Pancreas (tissue), 10 donors: Measurements from ENCODE around the gene AKAP10. TPM values are rescaled to one million over a fixed set of nuclear protein-coding genes. Genes with fewer than 3 reads are reported as not detected.

Source experiments
- ATAC-seq, 4 donors: fragments of 200-7000 bp; cut with Tn5 transposase; one replicate each; pipeline versions ENCODE4 v1.8.0 to v1.9.1; 2020; ENCODE audit warnings: mild to moderate bottlenecking in 4 of 4, moderate library complexity in 4 of 4
- DNase-seq, 6 donors: peaks; one replicate each; pipeline ENCODE4 v3.0.0-alpha.2; 2020
- FAIRE-seq: peaks from 2 replicates; lab custom pipeline; 2012; peaks lifted over from hg19 to GRCh38; lab: Jason Lieb, UNC
- H3K27ac ChIP-seq, 4 donors: fragments of 200-600 bp; sonication (generic); 1 replicate in 3 of 4; 2 replicates in 1 of 4; pipeline versions ENCODE4 v1.5.0 to v1.8.0; 2020
- H3K27me3 ChIP-seq, 4 donors: fragments of 200-600 bp; one replicate each; pipeline ENCODE4 v1.8.0; 2021
- H3K36me3 ChIP-seq, 3 donors: fragments of 200-600 bp; sonication (generic) in 1 of 3; one replicate each; pipeline versions ENCODE4 v1.5.0 to v1.8.0; 2020 to 2021
- H3K4me1 ChIP-seq, 3 donors: fragments of 200-600 bp; one replicate each; pipeline ENCODE4 v1.8.0; 2021
- H3K4me3 ChIP-seq, 4 donors: fragments of 200-600 bp; sonication (generic) in 2 of 4; one replicate each; pipeline versions ENCODE4 v1.5.0 to v1.8.0; 2020 to 2021
- H3K9me3 ChIP-seq, 4 donors: fragments of 200-600 bp; one replicate each; pipeline ENCODE4 v1.8.0; 2021
- WGBS, 2 donors: extraction: QIAGEN DNeasy Blood & Tissue Kit; methylation state at CpG; one replicate each; pipeline ENCODE4 v1.1.7; 2013; 5-methylcytosine and 5-hydroxymethylcytosine counted together
- intact Hi-C, 3 donors: fragments of 100-400 bp; cut with DNase I; formaldehyde crosslinking; loops; one replicate each; pipeline versions ENCODE4 v1.11.1 to v1.14.2; 2022
- polyA plus RNA-seq, 2 donors: library from polyadenylated mRNA; stranded (reverse); fragments of 200-250 nt; gene quantifications; one replicate each; pipeline ENCODE4 v1.2.3, GENCODE V29; 2013
- total RNA-seq, 6 donors: library from RNA; stranded (reverse); fragmentation: NEBNext Ultra II Directional in 4 of 6; extraction: Animal tissue kit (Norgen Biotek cat#: 25700) in 4 of 6; gene quantifications; one replicate each; pipeline versions ENCODE4 v1.2.1 to v1.2.4, GENCODE V29; 2021 to 2023
- TF ChIP-seq, protein P1 (sequence below), 4 donors: fragments of 200-600 bp; sonication (generic) in 3 of 4; IDR thresholded peaks; one replicate each; pipeline versions ENCODE4 v1.5.0 to v1.8.0; 2021; ENCODE audit warnings: antibody characterized with exemption in 4 of 4
- donor health status: healthy with polysubstance abuse.
- donor health status: DM: no; HTN: no; CAD: no; lungs with moderate emphysema.
- donor health status: DM: no; HTN: no; CAD: no.
- donor health status: control.
- donor health status: control.
- donor health status: Bipolar disorder and iron deficiency.
- donor health status: DM: yes; HTN: yes; CAD: no.
- donor health status: DM: no; HTN: no; CAD: no.
- donor health status: DM: no; HTN: no; CAD: no.
- donor health status: DM: yes; HTN: yes; CAD: no.

Gene AKAP10
- total and polyA plus RNA-seq, 8 donors, result 4.0 to 25.5 (median 11.8) TPM

DNA sequence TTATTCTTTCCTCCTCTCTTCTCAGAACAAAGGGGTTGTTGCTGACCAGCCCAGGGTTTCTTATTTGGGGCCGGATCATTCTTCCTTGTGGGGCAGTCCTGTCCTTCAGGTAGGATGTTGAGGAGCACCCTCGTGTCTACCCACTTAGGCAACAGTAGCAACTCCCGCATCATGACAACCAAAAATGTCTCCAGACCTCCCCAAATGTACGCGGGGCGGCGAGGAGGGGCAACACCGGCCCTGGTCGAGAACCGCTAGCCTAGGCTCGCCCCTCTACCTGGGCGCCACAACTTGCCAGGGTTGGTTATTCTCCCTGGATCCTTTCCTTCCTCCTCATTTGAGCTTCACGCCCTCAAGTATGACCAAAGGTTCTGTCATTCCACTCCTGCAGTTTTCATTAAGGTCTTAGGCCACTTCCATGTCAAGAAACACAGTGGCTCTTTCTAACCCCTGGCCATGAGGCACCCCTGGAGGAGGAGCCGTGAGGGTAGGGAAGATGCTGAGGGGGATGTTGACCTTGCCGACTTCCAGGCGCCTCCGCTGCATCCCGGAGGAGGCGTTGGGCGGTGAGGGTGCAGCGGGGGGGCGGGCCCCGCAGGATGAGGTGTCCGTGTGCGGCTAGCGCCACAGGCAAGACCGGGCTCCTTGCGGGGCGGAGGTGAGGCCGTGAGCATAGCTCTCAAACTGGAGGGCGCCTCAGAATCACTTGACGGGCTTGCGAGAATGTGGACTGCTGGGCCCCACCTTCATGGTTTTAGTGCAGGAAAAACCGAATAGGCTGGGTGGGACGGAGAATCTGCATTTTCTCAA lies 30.8 kb upstream of the AKAP10 start:
- intact Hi-C loops, result loop anchor here in 1 of 3 donors (10.0 kb wide), 1 partner anchor 96 kb away; no protein-coding TSS in a partner anchor
- ATAC-seq (peak; percentile 33 to 71 (median 51)), FAIRE-seq (no peak), DNase-seq (peak in 5 of 6 donors; percentile 23 to 68 (median 26))
- Histone ChIP-seq H3K27ac (no peak overlapping the region), H3K4me1 (no peaks in the 10 kb centered on the region), H3K36me3 (no peaks in the 10 kb centered on the region), H3K4me3 (peak overlapping the region; percentile 42 to 73 (median 65)), H3K9me3 (no peaks in the 10 kb centered on the region), H3K27me3 (peaks cover 0 to 19% (median 0%) of the 10 kb centered on the region in 4 donors)
- TF ChIP-seq, protein P1, sequence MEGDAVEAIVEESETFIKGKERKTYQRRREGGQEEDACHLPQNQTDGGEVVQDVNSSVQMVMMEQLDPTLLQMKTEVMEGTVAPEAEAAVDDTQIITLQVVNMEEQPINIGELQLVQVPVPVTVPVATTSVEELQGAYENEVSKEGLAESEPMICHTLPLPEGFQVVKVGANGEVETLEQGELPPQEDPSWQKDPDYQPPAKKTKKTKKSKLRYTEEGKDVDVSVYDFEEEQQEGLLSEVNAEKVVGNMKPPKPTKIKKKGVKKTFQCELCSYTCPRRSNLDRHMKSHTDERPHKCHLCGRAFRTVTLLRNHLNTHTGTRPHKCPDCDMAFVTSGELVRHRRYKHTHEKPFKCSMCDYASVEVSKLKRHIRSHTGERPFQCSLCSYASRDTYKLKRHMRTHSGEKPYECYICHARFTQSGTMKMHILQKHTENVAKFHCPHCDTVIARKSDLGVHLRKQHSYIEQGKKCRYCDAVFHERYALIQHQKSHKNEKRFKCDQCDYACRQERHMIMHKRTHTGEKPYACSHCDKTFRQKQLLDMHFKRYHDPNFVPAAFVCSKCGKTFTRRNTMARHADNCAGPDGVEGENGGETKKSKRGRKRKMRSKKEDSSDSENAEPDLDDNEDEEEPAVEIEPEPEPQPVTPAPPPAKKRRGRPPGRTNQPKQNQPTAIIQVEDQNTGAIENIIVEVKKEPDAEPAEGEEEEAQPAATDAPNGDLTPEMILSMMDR (IDR thresholded peaks at IDR 0.05), result no peak
- WGBS, 2 donors, result 23 to 27% methylated on average over 34 to 35 of the region's 35 CpGs

DNA sequence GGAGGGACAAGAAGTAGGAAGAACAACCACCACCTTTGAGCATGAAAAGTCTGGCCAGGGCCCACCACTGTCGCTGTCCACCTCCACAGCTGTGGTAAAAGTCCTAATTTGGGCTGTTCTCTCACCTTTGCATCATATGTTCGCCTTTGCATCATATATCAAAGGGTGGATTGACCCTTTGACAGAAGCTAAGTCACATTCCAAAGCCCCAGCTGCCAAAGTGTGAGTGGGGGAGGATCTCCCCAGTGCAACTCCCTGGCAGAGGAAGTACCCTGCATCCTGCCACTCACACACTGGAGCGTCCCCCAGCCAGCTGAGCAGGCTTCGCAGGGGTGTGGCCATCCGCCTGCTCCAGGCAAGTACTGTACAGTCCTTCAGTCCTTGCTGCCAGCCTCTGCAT lies 18.9 kb upstream of the AKAP10 start:
- TF ChIP-seq, protein P1 (IDR thresholded peaks at IDR 0.05), result no peak
- DNase-seq, result no peak
- Histone ChIP-seq H3K9me3 (no peaks in the 10 kb centered on the region), H3K4me1 (no peaks in the 10 kb centered on the region), H3K27me3 (no peaks in the 10 kb centered on the region), H3K36me3 (no peaks in the 10 kb centered on the region), H3K27ac (no peak overlapping the region), H3K4me3 (no peak overlapping the region)
- no peak for FAIRE-seq
- no peak for ATAC-seq
- intact Hi-C loops, result no loop called here
- 51 to 52% methylated on average over 5 of the region's 5 CpGs for WGBS, 2 donors

DNA sequence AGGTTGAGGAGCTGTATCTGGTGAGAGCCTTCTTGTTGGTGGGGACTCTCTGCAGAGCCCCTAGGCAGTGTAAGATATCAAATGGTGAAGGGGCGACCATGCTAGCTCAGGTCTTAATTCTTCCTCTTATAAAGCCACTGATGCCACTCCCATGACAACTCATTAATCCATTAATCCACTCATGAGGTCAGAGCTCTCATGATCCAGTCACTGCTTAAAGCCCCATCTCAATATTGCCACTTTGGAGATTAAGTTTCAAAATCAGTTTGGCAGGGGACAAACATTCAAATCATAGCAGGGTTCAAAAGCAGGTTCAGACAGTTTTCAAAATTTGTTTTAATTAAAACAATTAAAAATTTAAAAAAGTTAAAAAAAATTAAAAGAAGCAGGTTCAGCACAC lies 18.5 kb upstream of the AKAP10 start:
- no peaks in the 10 kb centered on the region for H3K27me3 ChIP-seq
- H3K4me1 ChIP-seq, result no peaks in the 10 kb centered on the region
- TF ChIP-seq, protein P1 (IDR thresholded peaks at IDR 0.05), result no peak
- H3K4me3 ChIP-seq, result no peak overlapping the region
- FAIRE-seq, result no peak
- no peak for ATAC-seq
- no peaks in the 10 kb centered on the region for H3K36me3 ChIP-seq
- no peaks in the 10 kb centered on the region for H3K9me3 ChIP-seq
- DNase-seq, result no peak
- intact Hi-C loops, result no loop called here
- 66 to 77% methylated on average over 1 of the region's 1 CpG for whole genome bisulfite sequencing, 2 donors
- H3K27ac ChIP-seq, result no peak overlapping the region

DNA sequence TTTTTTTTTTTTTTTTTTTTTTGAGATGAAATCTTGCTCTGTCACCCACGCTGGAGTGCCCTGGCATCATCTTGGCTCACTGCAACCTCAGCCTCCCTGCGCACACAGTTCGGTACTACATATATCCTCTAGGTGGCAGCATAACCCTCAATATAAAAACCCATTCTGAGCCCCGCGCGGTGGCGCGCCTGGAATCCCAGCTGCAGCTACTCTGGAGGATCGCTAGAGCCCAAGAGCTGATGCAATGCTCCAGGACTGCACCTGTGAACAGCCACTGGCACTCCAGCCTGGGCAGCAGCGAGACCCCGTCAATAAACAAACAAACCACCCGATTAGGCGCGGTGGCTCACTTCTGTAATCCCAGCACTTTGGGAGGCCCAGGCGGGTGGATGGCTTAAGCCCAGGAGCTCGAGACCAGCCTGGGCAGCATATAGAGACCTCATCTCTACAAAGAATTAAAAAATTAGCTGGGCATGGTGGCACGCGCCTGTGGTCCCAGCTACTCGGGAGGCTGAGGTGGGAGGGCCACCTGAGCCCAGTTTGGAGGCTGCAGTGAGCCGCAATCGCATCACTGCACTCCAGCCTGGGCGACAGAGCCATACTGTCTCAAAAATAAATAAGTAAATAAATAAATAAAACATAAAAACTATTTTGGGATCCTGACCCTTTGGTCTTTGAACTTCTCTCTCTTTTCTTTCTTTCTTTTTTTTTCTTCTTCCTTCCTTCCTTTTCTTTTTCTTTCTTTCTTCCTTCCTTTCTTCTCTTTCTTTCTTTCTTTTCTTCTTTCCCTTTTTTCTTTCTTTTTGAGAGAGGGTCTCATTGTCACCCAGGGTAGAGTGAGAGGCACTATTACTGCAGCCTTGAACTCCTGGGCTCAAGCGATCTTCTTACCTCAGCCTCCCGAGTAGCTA lies 15.4 kb upstream of the AKAP10 start:
- 17 to 20% methylated on average over 24 of the region's 24 CpGs for WGBS, 2 donors
- TF ChIP-seq, protein P1 (IDR thresholded peaks at IDR 0.05), result peak; percentile 71 to 87 (median 76)
- H3K4me1 ChIP-seq, result no peaks in the 10 kb centered on the region
- peak; percentile 83 to 96 (median 91) for DNase-seq
- H3K27me3 ChIP-seq, result no peaks in the 10 kb centered on the region
- no peaks in the 10 kb centered on the region for H3K36me3 ChIP-seq
- H3K9me3 ChIP-seq, result no peaks in the 10 kb centered on the region
- intact Hi-C loops, result loop anchor here in 1 of 3 donors (5.0 kb wide), 2 partner anchors 114 to 324 kb away; no protein-coding TSS in a partner anchor
- peak; percentile 100 for ATAC-seq
- no peak overlapping the region for H3K27ac ChIP-seq
- FAIRE-seq, result peak; percentile 79
- H3K4me3 ChIP-seq, result no peak overlapping the region
